Upper lobe of left lung (tissue), 6 donors: Measurements from ENCODE around the gene FAP. TPM values are rescaled to one million over a fixed set of nuclear protein-coding genes. Genes with fewer than 3 reads are reported as not detected.

Source experiments
- ATAC-seq, 2 donors: fragments of 200-7000 bp; cut with Tn5 transposase; one replicate each; pipeline ENCODE4 v1.9.1; 2022; ENCODE audit warnings: mild to moderate bottlenecking in 2 of 2, moderate library complexity in 2 of 2; ENCODE audit not compliant: low FRiP score in 2 of 2
- DNase-seq, 2 donors: peaks; one replicate each; pipeline ENCODE4 v3.0.0-alpha.2; 2019 to 2020
- H3K27ac ChIP-seq, 4 donors: fragments of 200-600 bp; sonication (generic); one replicate each; pipeline ENCODE4 v1.5.1; 2016 to 2019
- H3K27me3 ChIP-seq, 4 donors: fragments of 200-600 bp; sonication (generic); one replicate each; pipeline ENCODE4 v1.5.1; 2017 to 2019
- H3K36me3 ChIP-seq, 4 donors: fragments of 200-600 bp; sonication (generic); one replicate each; pipeline ENCODE4 v1.5.1; 2016 to 2019
- H3K4me1 ChIP-seq, 4 donors: fragments of 200-600 bp; sonication (generic); one replicate each; pipeline ENCODE4 v1.5.1; 2018 to 2019
- H3K4me3 ChIP-seq, 4 donors: fragments of 200-600 bp; sonication (generic); one replicate each; pipeline ENCODE4 v1.5.1; 2017 to 2019; ENCODE audit warnings: mild to moderate bottlenecking in 2 of 4, moderate library complexity in 1 of 4
- H3K9me3 ChIP-seq, 4 donors: fragments of 200-600 bp; sonication (generic); one replicate each; pipeline ENCODE4 v1.5.1; 2018 to 2019
- EP300 ChIP-seq, 4 donors: sonication (generic); formaldehyde crosslinking; IDR thresholded peaks; one replicate each; pipeline ENCODE4 v1.5.1; 2017; ENCODE audit warnings: antibody characterized with exemption in 4 of 4, control low read depth in 2 of 4
- POLR2A ChIP-seq, 4 donors: fragments of 450-650 bp; IDR thresholded peaks; one replicate each; pipeline ENCODE4 v1.5.1; 2016 to 2017; ENCODE audit warnings: antibody characterized with exemption in 4 of 4, mild to moderate bottlenecking in 2 of 4
- POLR2AphosphoS5 ChIP-seq, 2 donors: sonication (generic); formaldehyde crosslinking; IDR thresholded peaks; one replicate each; pipeline ENCODE4 v1.5.1; 2017; ENCODE audit warnings: antibody characterized with exemption in 2 of 2
- WGBS, 2 donors: methylation state at CpG; one replicate each; pipeline ENCODE4 v1.1.5; 2017 to 2018; 5-methylcytosine and 5-hydroxymethylcytosine counted together
- total RNA-seq, 6 donors: library from RNA; depleted of rRNA in 4 of 6; stranded (reverse); fragments of >200 nt in 4 of 6; gene quantifications; one replicate each; pipeline versions ENCODE4 v1.1.0 to v1.2.1, GENCODE V29; 2016 to 2021
- TF ChIP-seq, protein P1 (sequence below), 6 experiments: fragments of 450-650 bp in 4 of 6; fragments of 200-600 bp in 2 of 6; sonication (generic) in 2 of 6; IDR thresholded peaks; one replicate each; pipeline ENCODE4 v1.5.1; 2016 to 2019; ENCODE audit warnings: antibody characterized with exemption in 6 of 6
- donor health status: DM: no; HTN: no; CAD: no; lungs with moderate emphysema.
- donor health status: DM: no; HTN: yes; CAD: no; lungs with severe emphysema.

Gene FAP
- total RNA-seq, 6 donors from 2014 or later: 1.2 to 7.3 (median 3.1) TPM

DNA sequence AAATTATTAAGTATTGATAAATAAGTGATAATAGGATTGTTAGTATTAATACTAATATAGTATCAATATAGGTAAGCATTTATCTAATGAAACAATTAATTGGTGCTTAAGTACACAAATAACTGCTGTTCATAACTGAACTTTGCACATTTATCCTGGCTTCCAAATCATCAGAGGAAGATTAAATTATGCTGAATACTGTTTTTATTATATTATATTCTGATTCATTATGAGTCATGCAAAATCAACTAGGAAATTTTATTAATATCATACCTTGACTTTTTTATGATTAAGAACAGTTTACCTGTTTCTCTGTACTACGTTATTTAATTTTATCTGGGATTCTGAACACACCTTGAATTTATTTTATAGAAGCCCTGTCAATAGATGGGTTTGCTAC is 42.6 kb downstream of the FAP start:
- DNase-seq: no peak
- no peak overlapping the region for H3K4me3 ChIP-seq
- H3K36me3 ChIP-seq: no peaks in the 10 kb centered on the region
- H3K4me1 ChIP-seq: no peaks in the 10 kb centered on the region
- no peak for TF ChIP-seq POLR2A (IDR thresholded peaks at IDR 0.05)
- no peak for TF ChIP-seq EP300 (IDR thresholded peaks at IDR 0.05)
- TF ChIP-seq, protein P1, sequence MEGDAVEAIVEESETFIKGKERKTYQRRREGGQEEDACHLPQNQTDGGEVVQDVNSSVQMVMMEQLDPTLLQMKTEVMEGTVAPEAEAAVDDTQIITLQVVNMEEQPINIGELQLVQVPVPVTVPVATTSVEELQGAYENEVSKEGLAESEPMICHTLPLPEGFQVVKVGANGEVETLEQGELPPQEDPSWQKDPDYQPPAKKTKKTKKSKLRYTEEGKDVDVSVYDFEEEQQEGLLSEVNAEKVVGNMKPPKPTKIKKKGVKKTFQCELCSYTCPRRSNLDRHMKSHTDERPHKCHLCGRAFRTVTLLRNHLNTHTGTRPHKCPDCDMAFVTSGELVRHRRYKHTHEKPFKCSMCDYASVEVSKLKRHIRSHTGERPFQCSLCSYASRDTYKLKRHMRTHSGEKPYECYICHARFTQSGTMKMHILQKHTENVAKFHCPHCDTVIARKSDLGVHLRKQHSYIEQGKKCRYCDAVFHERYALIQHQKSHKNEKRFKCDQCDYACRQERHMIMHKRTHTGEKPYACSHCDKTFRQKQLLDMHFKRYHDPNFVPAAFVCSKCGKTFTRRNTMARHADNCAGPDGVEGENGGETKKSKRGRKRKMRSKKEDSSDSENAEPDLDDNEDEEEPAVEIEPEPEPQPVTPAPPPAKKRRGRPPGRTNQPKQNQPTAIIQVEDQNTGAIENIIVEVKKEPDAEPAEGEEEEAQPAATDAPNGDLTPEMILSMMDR (IDR thresholded peaks at IDR 0.05): no peak
- TF ChIP-seq POLR2AphosphoS5 (IDR thresholded peaks at IDR 0.05): no peak
- no peak for ATAC-seq
- WGBS, 2 donors: 82 to 83% methylated on average over 1 of the region's 1 CpG
- no peaks in the 10 kb centered on the region for H3K9me3 ChIP-seq
- no peak overlapping the region for H3K27ac ChIP-seq
- no peaks in the 10 kb centered on the region for H3K27me3 ChIP-seq

DNA sequence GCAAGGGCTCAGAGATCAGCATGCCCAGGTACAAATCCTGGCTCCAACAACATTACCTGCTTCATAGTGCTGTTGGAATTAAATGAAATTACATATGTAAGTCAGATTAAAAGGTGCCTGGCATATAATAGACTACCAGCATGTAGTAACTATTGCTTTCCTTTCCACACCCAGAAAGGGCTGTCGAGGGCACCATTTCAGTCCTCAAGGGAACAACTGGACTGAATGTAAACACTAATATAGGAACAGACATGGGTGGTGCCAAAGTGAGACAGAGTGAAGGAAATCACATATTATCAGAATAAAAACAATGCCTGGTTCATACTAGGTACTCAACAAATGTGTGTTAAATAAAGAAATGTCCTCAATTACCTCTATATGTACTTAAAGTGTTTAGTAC is 43.3 kb downstream of the FAP start:
- H3K4me3 ChIP-seq: no peak overlapping the region
- ATAC-seq (no peak), DNase-seq (no peak)
- no peaks in the 10 kb centered on the region for H3K4me1 ChIP-seq
- H3K36me3 ChIP-seq: no peaks in the 10 kb centered on the region
- H3K27me3 ChIP-seq: no peaks in the 10 kb centered on the region
- no peak overlapping the region for H3K27ac ChIP-seq
- TF ChIP-seq POLR2A (IDR thresholded peaks at IDR 0.05) (no peak), POLR2AphosphoS5 (IDR thresholded peaks at IDR 0.05) (no peak), EP300 (IDR thresholded peaks at IDR 0.05) (no peak)
- TF ChIP-seq, protein P1 (IDR thresholded peaks at IDR 0.05): no peak
- H3K9me3 ChIP-seq: no peaks in the 10 kb centered on the region
- WGBS, 2 donors: 39 to 70% methylated on average over 1 of the region's 1 CpG

DNA sequence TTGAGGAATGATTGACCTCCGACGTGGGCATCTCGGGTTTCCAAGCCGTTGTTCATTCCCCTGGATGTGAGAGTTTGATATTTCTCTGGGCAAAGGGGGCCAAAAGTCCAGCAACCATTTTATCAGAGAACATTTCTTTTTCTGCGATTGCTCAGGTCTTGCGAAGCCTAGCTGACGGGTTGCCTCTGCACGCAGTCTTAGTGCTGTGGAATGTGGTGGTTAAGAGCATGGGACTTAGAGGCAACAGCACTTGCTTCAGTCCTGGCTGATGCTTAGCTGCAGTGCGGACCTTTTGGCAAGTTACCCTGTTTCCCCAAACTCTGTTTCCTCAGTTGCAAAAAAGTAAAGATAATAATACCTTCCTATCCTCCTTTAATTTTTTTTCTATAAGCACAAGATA is 45.0 kb downstream of the FAP start:
- H3K36me3 ChIP-seq: no peaks in the 10 kb centered on the region
- H3K4me1 ChIP-seq: no peaks in the 10 kb centered on the region
- no peak for TF ChIP-seq EP300 (IDR thresholded peaks at IDR 0.05)
- TF ChIP-seq, protein P1 (IDR thresholded peaks at IDR 0.05): no peak
- TF ChIP-seq POLR2A (IDR thresholded peaks at IDR 0.05): no peak
- TF ChIP-seq POLR2AphosphoS5 (IDR thresholded peaks at IDR 0.05): no peak
- no peak for DNase-seq
- no peak for ATAC-seq
- no peak overlapping the region for H3K27ac ChIP-seq
- no peak overlapping the region for H3K4me3 ChIP-seq
- H3K27me3 ChIP-seq: no peaks in the 10 kb centered on the region
- WGBS, 2 donors: 84 to 87% methylated on average over 9 of the region's 9 CpGs
- no peaks in the 10 kb centered on the region for H3K9me3 ChIP-seq

DNA sequence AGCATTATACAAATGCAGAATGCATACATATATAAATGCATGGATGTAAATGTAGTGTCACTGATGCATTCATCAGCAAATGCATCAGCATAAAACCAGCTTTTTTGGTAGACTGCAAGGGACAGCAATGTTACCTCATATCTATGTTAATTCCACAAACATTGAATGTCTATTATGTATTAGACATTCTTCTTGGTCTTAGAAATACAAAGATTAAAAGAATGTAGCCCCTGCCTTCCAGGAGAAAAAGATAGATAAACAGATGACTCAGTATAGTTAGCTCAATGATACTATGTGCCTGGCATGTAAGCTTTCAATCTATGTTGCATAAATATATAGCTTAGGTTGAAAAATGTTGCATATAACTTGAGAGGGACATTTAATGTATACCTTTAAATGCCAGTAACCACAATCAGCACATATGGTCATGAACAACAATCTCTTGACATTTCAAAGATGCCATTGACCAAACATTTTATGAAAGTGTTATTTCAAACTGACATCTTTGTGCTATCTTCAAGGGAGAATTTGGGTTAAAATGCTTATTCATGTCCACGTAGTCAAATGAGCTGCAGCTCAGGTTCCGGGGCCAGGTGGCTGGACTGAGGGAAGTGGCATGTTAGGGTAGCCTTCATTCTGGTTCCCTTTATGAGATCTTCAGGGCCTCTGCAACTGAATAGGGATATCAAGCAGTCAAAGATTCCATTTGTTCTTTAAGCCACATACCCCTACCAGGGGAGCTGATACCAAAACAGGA is 46.0 kb downstream of the FAP start:
- H3K4me3 ChIP-seq: no peak overlapping the region
- no peak overlapping the region for H3K27ac ChIP-seq
- no peaks in the 10 kb centered on the region for H3K36me3 ChIP-seq
- H3K9me3 ChIP-seq: no peaks in the 10 kb centered on the region
- H3K27me3 ChIP-seq: no peaks in the 10 kb centered on the region
- no peaks in the 10 kb centered on the region for H3K4me1 ChIP-seq
- DNase-seq: no peak
- no peak for ATAC-seq
- 93% methylated on average over 2 of the region's 2 CpGs for WGBS, 2 donors
- TF ChIP-seq POLR2A (IDR thresholded peaks at IDR 0.05): no peak
- TF ChIP-seq EP300 (IDR thresholded peaks at IDR 0.05): no peak
- TF ChIP-seq POLR2AphosphoS5 (IDR thresholded peaks at IDR 0.05): no peak
- TF ChIP-seq, protein P1 (IDR thresholded peaks at IDR 0.05): no peak

DNA sequence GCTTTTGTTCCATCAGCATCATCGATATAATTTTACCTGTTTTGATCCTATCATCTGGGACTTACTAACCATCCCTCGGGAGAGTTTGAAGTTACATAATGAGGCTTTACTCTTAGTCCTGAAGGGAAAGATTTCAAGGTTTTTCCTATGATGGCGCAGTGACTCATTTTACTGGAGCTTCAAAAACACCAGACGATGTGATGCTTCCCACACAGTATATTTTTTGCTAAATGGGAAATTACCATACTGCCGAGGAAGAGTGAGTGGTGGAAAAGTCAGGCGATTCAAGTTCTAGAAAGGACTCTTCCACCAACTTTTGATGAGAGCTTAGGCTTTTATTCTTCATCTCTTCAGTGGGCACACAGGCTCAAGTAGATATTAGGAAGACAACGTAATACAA is 46.6 kb downstream of the FAP start:
- H3K27ac ChIP-seq: no peak overlapping the region
- ATAC-seq (no peak), DNase-seq (no peak)
- 83 to 93% methylated on average over 7 of the region's 7 CpGs for WGBS, 2 donors
- H3K4me3 ChIP-seq: no peak overlapping the region
- no peaks in the 10 kb centered on the region for H3K4me1 ChIP-seq
- TF ChIP-seq, protein P1 (IDR thresholded peaks at IDR 0.05): no peak
- TF ChIP-seq POLR2AphosphoS5 (IDR thresholded peaks at IDR 0.05) (no peak), EP300 (IDR thresholded peaks at IDR 0.05) (no peak), POLR2A (IDR thresholded peaks at IDR 0.05) (no peak)
- no peaks in the 10 kb centered on the region for H3K27me3 ChIP-seq
- H3K36me3 ChIP-seq: no peaks in the 10 kb centered on the region
- H3K9me3 ChIP-seq: no peaks in the 10 kb centered on the region
